A673 (cell line): ENCODE results near the gene INPP5A. TPM values are rescaled to one million over a fixed set of nuclear protein-coding genes. Genes with fewer than 3 reads are reported as not detected.

Source experiments
- BruUV-seq: library from RNA; stranded (reverse); fragments of 400-500 nt; replicated peaks from 2 replicates; lab custom pipeline; 2021; lab: Mats Ljungman, UMichigan
- CTCF ChIA-PET: fragments of 300-600 bp; sonication (Branson Sonifier 250); formaldehyde crosslinking; loops from one replicate; lab custom pipeline; 2022; ENCODE audit warnings: antibody characterized with exemption; lab: Charles Lee
- POLR2A ChIA-PET: fragments of 300-600 bp; sonication (Branson Sonifier 250); formaldehyde crosslinking; loops from one replicate; lab custom pipeline; 2022; ENCODE audit warnings: antibody characterized with exemption; ENCODE audit not compliant: low non-redundant PET; lab: Charles Lee
- DNase-seq: peaks from one replicate; pipeline ENCODE4 v3.0.0-alpha.2; 2015; ENCODE audit warnings: low spot score
- H3K27ac ChIP-seq: fragments of 200-600 bp; sonication (generic); 2 replicates; pipeline ENCODE4 v1.5.1; 2016; ENCODE audit warnings: mixed run types, low read depth, mild to moderate bottlenecking, mixed read lengths, antibody characterized with exemption, low read length; ENCODE audit not compliant: poor library complexity, severe bottlenecking
- H3K27me3 ChIP-seq: fragments of 200-600 bp; sonication (generic); replicated peaks from 2 replicates; pipeline ENCODE4 v1.6.1; 2017; ENCODE audit warnings: mixed run types, low read depth, mild to moderate bottlenecking, mixed read lengths, antibody characterized with exemption, low read length; ENCODE audit not compliant: insufficient read depth, poor library complexity
- H3K36me3 ChIP-seq: fragments of 200-600 bp; sonication (generic); 2 replicates; pipeline ENCODE4 v1.6.1; 2016; ENCODE audit warnings: mixed run types, mild to moderate bottlenecking, mixed read lengths, antibody characterized with exemption, low read length; ENCODE audit not compliant: insufficient read depth, poor library complexity, severe bottlenecking
- H3K4me1 ChIP-seq: fragments of 200-600 bp; sonication (generic); 2 replicates; pipeline ENCODE4 v1.6.1; 2017; ENCODE audit warnings: mixed run types, mild to moderate bottlenecking, mixed read lengths, antibody characterized with exemption, low read length; ENCODE audit not compliant: insufficient read depth, poor library complexity, severe bottlenecking
- H3K4me3 ChIP-seq: fragments of 200-600 bp; sonication (generic); 2 replicates; pipeline ENCODE4 v1.5.1; 2016; ENCODE audit warnings: low read depth, mixed run types, mild to moderate bottlenecking, mixed read lengths, low read length; ENCODE audit not compliant: poor library complexity, severe bottlenecking
- H3K9me3 ChIP-seq: fragments of 200-600 bp; sonication (generic); 2 replicates; pipeline ENCODE4 v1.6.1; 2016; ENCODE audit warnings: mixed run types, low read depth, mild to moderate bottlenecking, mixed read lengths, antibody characterized with exemption, low read length; ENCODE audit not compliant: poor library complexity, severe bottlenecking
- EZH2 ChIP-seq: fragments of 200-600 bp; sonication (generic); IDR thresholded peaks from 2 replicates; pipeline ENCODE4 v1.6.1; 2017; ENCODE audit warnings: borderline replicate concordance, low read depth, mild to moderate bottlenecking, mixed read lengths, antibody characterized with exemption, low read length; ENCODE audit not compliant: poor library complexity, severe bottlenecking
- intact Hi-C: fragments of 100-400 bp; cut with micrococcal nuclease; formaldehyde crosslinking; loops from one replicate; pipeline ENCODE4 v1.10.0; 2022; ENCODE audit not compliant: unreplicated experiment
- total RNA-seq: library from RNA; stranded (reverse); gene quantifications from 2 replicates; pipeline ENCODE4 v1.2.3, GENCODE V29; 2021
- TF ChIP-seq, protein P1 (sequence below): fragments of 300-800, 200-600 bp; sonication (generic); conservative IDR thresholded peaks from 2 replicates; pipeline ENCODE4 v1.5.1; 2017; ENCODE audit warnings: low read depth, mild to moderate bottlenecking, antibody characterized with exemption, low read length, moderate library complexity, mixed read lengths

The INPP5A gene
- total RNA-seq, 1 experiment from 2014 or later, result 21.8 TPM

DNA sequence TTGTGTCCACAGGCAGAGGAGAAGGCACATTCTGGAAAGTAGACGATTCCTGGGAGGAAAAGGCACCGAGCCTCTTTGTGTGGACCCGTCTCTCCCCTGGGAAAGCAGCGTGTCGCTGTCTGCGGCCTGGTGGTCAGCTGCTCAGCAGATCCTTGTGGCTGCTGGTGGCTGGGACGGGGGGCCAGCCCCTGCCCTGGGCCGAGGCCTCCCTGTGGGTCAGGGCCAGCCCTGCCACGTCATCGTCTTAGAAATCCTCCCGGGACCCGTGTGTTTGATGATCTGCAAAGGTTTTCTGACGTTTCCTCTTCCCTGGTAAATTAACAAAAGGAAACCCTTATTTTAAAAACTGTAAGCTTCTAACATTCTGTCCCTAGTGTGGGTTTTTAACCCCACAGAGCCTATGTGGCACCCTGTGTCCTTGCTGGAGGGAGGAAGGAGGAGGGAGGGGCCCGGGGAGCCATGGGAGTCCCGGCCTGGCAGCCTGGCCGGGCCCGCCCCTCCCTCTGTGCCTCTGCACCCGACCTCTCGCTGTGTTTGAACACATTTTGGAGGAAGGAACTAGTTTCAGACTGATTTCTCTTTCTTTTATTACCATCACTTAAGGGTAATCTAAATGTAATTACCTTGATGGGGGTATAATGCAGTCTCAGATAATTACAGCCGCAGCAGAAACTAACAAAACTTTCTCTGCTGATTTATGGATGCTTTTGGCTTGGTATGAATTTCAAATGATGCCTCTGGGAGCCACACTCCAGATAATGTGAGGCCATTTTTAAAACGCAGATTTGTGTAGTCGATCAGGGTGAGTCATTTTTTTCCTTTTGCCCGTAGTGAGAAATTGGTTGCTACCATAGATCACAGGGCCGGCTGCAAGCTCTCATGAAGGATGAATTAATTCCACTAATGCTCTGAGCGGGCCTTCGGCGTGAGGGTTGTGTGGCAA, 162.8 kb downstream of the INPP5A start:
- CTCF ChIA-PET, result no interaction called here
- Histone ChIP-seq H3K9me3 (peaks cover 2% of the 10 kb centered on the region), H3K27ac (no peak overlapping the region), H3K4me3 (no peak overlapping the region), H3K27me3 (no peaks in the 10 kb centered on the region), H3K4me1 (peaks cover 16% of the 10 kb centered on the region), H3K36me3 (no peaks in the 10 kb centered on the region)
- peak; percentile 90 for DNase-seq
- POLR2A ChIA-PET, result no interaction called here
- intact Hi-C loops, result no loop called here
- TF ChIP-seq, protein P1, sequence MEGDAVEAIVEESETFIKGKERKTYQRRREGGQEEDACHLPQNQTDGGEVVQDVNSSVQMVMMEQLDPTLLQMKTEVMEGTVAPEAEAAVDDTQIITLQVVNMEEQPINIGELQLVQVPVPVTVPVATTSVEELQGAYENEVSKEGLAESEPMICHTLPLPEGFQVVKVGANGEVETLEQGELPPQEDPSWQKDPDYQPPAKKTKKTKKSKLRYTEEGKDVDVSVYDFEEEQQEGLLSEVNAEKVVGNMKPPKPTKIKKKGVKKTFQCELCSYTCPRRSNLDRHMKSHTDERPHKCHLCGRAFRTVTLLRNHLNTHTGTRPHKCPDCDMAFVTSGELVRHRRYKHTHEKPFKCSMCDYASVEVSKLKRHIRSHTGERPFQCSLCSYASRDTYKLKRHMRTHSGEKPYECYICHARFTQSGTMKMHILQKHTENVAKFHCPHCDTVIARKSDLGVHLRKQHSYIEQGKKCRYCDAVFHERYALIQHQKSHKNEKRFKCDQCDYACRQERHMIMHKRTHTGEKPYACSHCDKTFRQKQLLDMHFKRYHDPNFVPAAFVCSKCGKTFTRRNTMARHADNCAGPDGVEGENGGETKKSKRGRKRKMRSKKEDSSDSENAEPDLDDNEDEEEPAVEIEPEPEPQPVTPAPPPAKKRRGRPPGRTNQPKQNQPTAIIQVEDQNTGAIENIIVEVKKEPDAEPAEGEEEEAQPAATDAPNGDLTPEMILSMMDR, result no peak
- TF ChIP-seq EZH2, result no peak
- BruUV-seq, result no TSS peak

DNA sequence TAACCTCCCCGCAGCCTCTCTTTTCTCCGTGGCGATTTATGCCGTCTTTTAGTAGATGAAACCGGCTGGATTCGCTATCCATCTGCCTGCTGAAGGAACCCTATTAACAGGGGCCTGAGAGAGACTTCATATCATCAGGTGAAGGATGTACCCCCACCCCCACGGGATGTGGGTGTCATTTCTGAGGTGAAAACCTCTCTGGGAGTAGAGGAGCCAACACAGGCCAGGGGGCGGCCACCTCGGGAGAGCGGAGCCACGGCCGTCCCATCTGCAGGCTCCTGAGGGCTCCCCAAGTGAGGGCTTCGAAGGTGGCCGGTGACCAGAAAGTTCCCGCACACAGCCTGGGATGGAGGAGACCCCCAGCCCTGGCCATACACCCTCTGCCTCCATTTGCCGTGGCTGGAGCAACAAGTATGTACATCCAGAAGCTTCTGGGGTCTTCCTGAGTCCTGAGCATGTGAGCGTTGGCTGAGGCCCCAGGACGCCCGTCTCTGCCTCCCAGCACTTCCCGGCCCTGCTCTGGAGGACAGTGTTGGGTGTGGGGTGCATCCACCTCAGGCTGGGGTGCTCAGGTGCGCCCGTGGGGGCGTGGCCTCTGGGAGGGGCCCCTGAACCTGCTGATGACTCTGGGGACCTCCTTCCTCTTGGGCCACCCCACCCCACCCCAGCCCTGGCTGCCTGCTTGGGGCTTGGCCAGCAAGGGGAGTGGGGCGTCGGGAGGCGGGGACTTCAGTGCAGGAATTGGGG, 163.7 kb downstream of the INPP5A start:
- Histone ChIP-seq H3K9me3 (peaks cover 10% of the 10 kb centered on the region), H3K27me3 (no peaks in the 10 kb centered on the region), H3K4me3 (no peak overlapping the region), H3K27ac (no peak overlapping the region), H3K4me1 (peaks cover 16% of the 10 kb centered on the region), H3K36me3 (no peaks in the 10 kb centered on the region)
- TF ChIP-seq, protein P1, result no peak
- no peak for TF ChIP-seq EZH2
- CTCF ChIA-PET, result no interaction called here
- no TSS peak for BruUV-seq
- POLR2A ChIA-PET, result no interaction called here
- intact Hi-C loops, result no loop called here
- DNase-seq, result no peak

DNA sequence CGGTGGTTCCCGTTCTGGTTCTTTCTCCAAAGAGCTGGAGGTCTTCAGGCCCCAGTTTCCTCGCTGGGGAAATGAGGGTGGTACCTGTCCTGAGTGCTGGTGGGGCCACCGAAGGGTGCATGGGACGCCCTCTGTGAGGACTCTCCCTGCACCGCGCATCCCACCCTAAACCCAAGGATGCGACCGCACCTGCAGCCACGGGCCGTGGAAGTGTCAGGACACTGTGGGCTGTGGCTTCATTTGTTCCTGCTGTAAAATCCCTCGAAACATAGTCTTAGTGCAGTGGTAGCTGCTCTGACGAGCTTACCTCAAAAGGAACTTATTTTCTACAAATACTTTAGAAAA, 164.2 kb downstream of the INPP5A start:
- Histone ChIP-seq H3K4me1 (peaks cover 16% of the 10 kb centered on the region), H3K27me3 (no peaks in the 10 kb centered on the region), H3K36me3 (no peaks in the 10 kb centered on the region), H3K4me3 (no peak overlapping the region), H3K9me3 (peaks cover 14% of the 10 kb centered on the region), H3K27ac (no peak overlapping the region)
- DNase-seq, result no peak
- POLR2A ChIA-PET, result no interaction called here
- TF ChIP-seq, protein P1, result no peak
- TF ChIP-seq EZH2, result no peak
- no TSS peak for BruUV-seq
- CTCF ChIA-PET, result no interaction called here
- intact Hi-C loops, result no loop called here
